ENCODE measurements around the gene SNF8. TPM values are rescaled to one million over a fixed set of nuclear protein-coding genes. Genes with fewer than 3 reads are reported as not detected.

Gene SNF8, protein sequence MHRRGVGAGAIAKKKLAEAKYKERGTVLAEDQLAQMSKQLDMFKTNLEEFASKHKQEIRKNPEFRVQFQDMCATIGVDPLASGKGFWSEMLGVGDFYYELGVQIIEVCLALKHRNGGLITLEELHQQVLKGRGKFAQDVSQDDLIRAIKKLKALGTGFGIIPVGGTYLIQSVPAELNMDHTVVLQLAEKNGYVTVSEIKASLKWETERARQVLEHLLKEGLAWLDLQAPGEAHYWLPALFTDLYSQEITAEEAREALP
- total RNA-seq: 100 to 1,000 TPM in 1 of 2 experiments, 10 to 100 TPM in 1; 73.0 to 101 TPM

DNA sequence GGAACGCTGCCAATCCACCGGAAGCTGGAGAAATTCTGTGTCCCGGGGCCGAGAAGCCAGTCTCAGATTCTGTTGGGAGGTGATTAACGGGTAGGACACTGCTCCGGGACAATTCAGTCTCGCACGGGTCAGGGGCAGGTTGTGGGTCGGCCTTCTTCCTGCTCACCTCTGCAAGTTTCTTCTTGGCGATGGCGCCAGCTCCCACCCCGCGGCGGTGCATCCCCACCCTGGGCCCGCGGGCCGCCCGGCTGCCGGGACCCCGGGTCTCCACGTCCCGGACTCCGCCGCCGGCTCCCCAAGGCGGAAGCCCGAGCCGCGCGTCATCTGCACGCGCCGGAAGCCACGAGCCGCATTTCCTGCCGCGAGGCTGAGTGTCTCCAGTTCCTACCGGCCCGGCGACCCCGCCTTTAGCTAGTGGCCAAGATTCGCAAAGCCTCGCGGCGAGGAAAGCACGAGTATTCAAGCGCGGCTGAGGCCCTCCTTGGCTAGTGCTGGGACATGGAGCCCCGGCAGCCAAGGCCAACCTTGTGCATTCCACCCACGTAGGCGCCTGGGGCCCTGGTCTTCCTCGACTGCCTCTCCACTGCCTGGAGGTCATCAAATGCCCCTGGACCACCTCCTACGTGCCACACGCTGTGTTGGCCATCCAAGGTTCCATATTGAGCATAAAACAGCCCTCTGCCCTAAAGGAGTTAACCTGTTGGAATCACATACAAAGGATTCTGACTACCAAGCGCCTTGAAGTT is at the start of gene SNF8:
SNF8 (minus strand) TSS at position 328 of the 746 bp plus-strand sequence; CDS start at position 220, 108 bp downstream.
- peaks cover 13% of the 10 kb centered on the region for H3K36me3 Mint-ChIP-seq (ENCODE audit: low read depth)
- H3K27me3 Mint-ChIP-seq: no peaks in the 10 kb centered on the region
- ChIA-PET CTCF (interaction anchor here (0.6 to 1.4 kb wide), 7 partner anchors 12 to 456 kb away, joined by 3 to 5 read pairs (median 3); no protein-coding TSS in a partner anchor), POLR2A (interaction anchor here (0.5 to 0.9 kb wide), 2 partner anchors 47 to 510 kb away, joined by 4 to 9 read pairs; no protein-coding TSS in a partner anchor)
- H3K27ac Mint-ChIP-seq: peak within 1 kb of the TSS; percentile 100
- peak; percentile 95 for DNase-seq
- peaks cover 25% of the 10 kb centered on the region for H3K4me1 Mint-ChIP-seq
- no peaks in the 10 kb centered on the region for H3K9me3 Mint-ChIP-seq
- peak within 1 kb of the TSS; percentile 100 for H3K4me3 Mint-ChIP-seq

DNA sequence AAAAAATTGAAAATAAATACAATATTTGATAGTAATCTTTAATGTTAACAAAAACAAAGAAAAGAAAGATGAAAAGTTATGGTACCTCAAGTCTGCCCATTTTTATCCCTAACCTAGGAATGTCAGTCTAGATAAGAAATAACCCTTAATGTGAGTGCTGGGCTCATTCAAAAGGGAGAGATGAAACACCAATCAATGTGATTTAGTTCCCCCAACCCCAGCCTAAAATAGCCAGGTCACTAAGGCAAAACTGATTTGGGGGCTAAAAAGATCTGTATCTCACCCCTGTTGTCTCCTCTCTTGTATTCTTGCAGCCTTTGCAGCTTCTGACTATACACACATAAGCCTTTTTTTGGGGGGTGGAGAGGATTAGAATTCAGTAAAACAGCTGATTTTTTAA is 49.3 kb upstream of the SNF8 start:
- no peak overlapping the region for H3K4me3 Mint-ChIP-seq
- H3K4me1 Mint-ChIP-seq: peaks cover 26% of the 10 kb centered on the region
- DNase-seq: no peak
- CTCF ChIA-PET: no interaction called here
- H3K27ac Mint-ChIP-seq: no peak overlapping the region
- POLR2A ChIA-PET: no interaction called here
- peaks cover 68% of the 10 kb centered on the region for H3K27me3 Mint-ChIP-seq
- H3K9me3 Mint-ChIP-seq: no peaks in the 10 kb centered on the region
- H3K36me3 Mint-ChIP-seq (ENCODE audit: low read depth): peaks cover 2% of the 10 kb centered on the region

DNA sequence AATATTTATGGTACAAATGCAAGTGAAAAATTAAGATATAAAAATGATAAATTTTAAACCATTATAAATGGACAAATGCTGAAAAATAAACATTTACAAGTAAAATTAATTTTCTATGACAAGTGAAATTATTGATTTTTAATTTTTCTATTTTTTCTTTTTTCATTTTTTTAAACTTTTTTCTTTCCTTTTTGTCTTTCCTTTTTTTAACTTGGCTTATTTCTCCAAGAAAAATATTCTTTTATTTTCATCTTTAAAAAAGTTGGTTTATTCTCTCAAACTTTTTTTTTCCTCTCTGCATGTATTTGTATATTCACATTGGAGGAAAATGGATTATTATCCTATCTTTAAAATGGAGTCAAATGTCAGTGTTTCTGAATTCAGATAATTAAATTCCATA is 48.7 kb upstream of the SNF8 start:
- Mint-ChIP-seq H3K4me3 (no peak overlapping the region), H3K36me3 (ENCODE audit: low read depth) (peaks cover 2% of the 10 kb centered on the region), H3K27ac (no peak overlapping the region), H3K4me1 (peaks cover 23% of the 10 kb centered on the region), H3K9me3 (no peaks in the 10 kb centered on the region), H3K27me3 (peaks cover 63% of the 10 kb centered on the region)
- ChIA-PET POLR2A (no interaction called here), CTCF (no interaction called here)
- no peak for DNase-seq

DNA sequence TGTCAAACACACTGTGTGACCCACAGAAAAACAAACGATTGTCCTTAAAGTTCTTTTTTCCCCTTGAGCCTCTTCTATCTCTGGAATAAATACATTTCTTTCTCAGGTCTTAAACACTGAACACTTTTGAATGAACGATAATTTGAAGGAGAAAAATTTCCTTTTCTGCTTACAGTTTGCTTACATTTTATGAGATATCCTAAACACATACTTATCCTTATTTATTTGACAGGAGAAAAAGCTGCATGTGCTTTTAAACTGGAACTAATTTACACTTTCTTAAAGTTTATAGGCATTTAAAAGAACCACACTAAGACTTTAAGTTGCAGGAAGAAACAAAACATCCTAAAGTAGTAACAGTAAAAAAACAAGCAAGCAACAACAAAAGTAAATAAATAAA is 47.8 kb upstream of the SNF8 start:
- CTCF ChIA-PET: no interaction called here
- H3K4me1 Mint-ChIP-seq: peaks cover 15% of the 10 kb centered on the region
- POLR2A ChIA-PET: no interaction called here
- H3K4me3 Mint-ChIP-seq: no peak overlapping the region
- no peak for DNase-seq
- H3K9me3 Mint-ChIP-seq: no peaks in the 10 kb centered on the region
- no peak overlapping the region for H3K27ac Mint-ChIP-seq
- H3K36me3 Mint-ChIP-seq (ENCODE audit: low read depth): peaks cover 2% of the 10 kb centered on the region
- H3K27me3 Mint-ChIP-seq: peaks cover 57% of the 10 kb centered on the region

DNA sequence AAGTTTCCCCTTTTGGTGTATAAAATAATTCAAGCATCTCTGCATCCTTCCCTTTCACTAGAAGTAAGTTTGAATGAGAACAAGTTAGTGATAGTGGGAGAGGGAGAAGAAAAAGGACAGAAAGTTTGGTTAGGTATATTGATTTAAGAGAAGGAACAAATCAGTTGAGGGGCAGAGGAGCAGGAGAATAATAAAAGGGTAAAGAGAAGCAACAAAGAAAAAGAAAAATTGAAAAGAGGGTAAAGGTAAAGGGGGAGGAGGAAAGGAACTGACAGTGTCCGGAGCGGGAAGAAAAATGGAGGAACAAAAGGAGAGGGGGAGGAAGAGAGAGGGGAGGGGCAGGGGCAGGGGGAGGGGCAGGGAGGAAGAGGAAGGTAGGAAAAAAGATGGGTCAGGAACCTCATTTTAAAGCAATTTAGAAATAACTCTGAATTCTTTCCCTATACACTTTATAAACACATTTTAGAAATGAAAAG is 46.3 kb upstream of the SNF8 start:
- ChIA-PET CTCF (no interaction called here), POLR2A (no interaction called here)
- Mint-ChIP-seq H3K4me3 (no peak overlapping the region), H3K27me3 (peaks cover 54% of the 10 kb centered on the region), H3K9me3 (no peaks in the 10 kb centered on the region), H3K27ac (peak overlapping the region; percentile 9), H3K4me1 (peaks cover 5% of the 10 kb centered on the region), H3K36me3 (ENCODE audit: low read depth) (no peaks in the 10 kb centered on the region)
- no peak for DNase-seq

DNA sequence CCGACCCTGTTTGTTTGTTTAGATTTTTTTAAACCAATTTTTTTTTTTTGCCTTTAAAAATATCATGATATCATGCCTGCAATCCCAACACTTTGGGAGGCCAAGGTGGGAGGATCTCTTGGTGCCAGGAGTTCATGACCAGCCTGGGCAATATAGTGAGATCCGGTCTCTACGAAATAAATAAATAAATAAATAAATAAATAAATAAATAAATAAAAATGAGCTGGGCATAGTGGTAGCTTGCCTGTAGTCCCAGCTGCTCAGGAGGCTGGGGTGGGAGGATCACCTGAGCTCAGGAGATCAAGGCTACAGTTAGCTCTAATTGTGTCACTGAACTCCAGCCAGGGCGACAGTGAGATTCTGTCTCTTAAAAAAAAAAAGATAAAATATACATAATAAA is 44.5 kb upstream of the SNF8 start:
- no peaks in the 10 kb centered on the region for H3K9me3 Mint-ChIP-seq
- no peaks in the 10 kb centered on the region for H3K36me3 Mint-ChIP-seq (ENCODE audit: low read depth)
- ChIA-PET CTCF (interaction anchor here (0.7 kb wide), 1 partner anchor 232 kb away, joined by 3 read pairs; no protein-coding TSS in a partner anchor), POLR2A (no interaction called here)
- DNase-seq: no peak
- H3K4me1 Mint-ChIP-seq: no peaks in the 10 kb centered on the region
- peaks cover 49% of the 10 kb centered on the region for H3K27me3 Mint-ChIP-seq
- no peak overlapping the region for H3K4me3 Mint-ChIP-seq
- H3K27ac Mint-ChIP-seq: no peak overlapping the region

DNA sequence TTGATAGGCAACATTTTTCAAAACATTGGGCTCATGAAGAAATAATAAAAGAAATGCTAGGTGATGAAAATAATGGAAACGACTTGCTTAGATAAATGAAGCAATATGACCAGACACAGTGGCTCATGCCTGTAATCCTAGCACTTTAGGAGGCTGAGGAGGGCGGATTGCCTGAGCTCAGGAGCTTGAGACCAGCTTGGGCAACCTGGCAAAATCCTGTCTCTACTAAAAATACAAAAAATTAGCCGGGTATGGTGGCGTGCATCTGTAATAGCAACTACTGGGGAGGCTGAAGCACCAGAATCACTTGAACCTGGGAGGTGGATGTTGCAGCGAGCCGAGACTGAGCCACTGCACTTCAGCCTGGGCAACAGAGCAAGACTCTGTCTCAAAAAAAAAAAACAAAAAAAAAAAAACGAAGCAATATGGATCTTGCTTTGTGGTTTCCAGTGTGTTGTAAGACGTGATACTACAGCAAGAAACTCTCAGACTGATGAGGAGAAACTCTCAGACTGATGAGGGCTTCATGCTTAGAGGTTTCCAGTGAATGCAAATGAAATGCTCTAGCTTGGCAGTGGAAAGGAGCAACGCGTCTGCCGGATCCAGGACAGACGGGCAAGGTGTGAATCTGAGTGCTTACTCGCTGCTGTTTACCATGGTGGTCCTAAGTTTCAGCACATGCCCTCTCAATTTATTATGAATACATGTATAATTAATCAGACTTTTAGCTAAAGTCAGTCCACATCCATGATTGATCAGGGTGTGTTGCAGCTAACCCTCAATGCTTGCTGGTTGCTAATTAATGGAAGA is 41.0 kb upstream of the SNF8 start:
- Mint-ChIP-seq H3K27me3 (peaks cover 45% of the 10 kb centered on the region), H3K4me3 (no peak overlapping the region), H3K4me1 (no peaks in the 10 kb centered on the region), H3K27ac (no peak overlapping the region), H3K36me3 (ENCODE audit: low read depth) (no peaks in the 10 kb centered on the region), H3K9me3 (peaks cover 4% of the 10 kb centered on the region)
- CTCF ChIA-PET: no interaction called here
- no peak for DNase-seq
- POLR2A ChIA-PET: no interaction called here

DNA sequence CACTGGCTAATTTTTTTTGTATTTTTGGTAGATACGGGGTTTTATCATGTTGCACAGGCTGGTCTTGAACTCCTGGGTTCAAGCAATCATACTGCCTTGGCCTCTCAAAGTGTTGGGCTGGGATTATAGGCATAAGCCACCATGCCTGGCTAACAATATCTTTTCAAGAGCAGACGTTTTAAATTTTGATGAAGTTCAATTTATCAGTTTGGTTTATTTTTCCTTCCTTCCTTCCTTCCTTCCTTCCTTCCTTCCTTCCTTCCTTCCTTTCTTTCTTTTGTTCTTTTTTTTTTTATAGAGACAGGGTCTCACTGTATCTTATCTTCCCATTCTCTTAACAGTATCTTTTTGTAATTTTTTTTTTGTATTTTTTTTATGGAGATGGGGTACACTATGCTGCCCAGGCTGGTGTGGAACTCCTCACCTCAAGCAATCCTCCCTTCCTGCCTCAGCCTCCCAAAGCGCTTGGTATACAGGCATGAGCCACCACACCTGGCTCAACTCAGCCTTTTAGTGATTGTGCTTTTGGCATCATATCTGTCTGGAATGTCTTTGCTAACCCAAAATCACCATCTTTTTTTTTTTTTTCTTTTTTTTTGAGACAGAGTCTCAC is 37.4 kb upstream of the SNF8 start:
- Mint-ChIP-seq H3K4me1 (no peaks in the 10 kb centered on the region), H3K27ac (no peak overlapping the region), H3K27me3 (peaks cover 35% of the 10 kb centered on the region), H3K36me3 (ENCODE audit: low read depth) (no peaks in the 10 kb centered on the region), H3K4me3 (no peak overlapping the region), H3K9me3 (peaks cover 4% of the 10 kb centered on the region)
- DNase-seq: no peak
- POLR2A ChIA-PET: no interaction called here
- CTCF ChIA-PET: no interaction called here

DNA sequence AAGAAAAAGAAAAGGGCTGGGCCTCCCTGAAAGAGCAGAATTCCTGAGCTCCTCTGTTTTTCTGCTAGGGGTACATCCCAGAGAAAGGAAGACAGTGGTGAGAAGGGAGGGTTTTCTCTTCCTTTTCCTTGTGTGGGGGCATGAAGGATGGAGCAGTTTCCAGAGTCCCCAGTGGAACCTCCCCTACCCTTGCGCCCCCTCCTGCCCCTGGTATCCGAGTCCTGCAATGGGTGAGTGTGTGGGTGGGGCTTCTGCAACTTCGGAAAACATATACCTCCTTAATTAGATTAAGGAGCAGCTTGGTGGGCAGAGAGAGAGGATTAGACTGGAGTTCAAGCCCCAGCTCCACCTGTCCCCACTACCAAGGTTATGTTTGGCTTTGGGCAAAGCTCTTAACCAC is 29.2 kb upstream of the SNF8 start:
- Mint-ChIP-seq H3K9me3 (no peaks in the 10 kb centered on the region), H3K4me3 (no peak overlapping the region), H3K4me1 (no peaks in the 10 kb centered on the region), H3K27me3 (peaks cover 25% of the 10 kb centered on the region), H3K27ac (no peak overlapping the region), H3K36me3 (ENCODE audit: low read depth) (no peaks in the 10 kb centered on the region)
- ChIA-PET CTCF (no interaction called here), POLR2A (no interaction called here)
- DNase-seq: no peak

DNA sequence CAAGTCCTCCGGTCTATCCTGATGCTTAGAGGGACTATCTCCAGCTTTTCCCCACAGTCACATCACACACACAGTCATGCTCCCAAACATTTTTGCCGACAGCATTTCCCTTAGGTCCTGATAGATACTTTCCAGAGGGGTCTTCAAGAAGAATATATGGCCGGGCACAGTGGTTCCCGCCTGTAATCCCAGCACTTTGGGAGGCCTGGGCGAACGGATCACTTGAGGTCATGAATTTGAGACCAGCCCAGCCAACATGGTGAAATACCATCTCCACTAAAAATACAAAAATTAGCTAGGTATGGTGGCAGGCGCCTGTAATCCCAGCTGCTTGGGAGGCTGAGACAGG is 28.1 kb upstream of the SNF8 start:
- Mint-ChIP-seq H3K4me3 (no peak overlapping the region), H3K9me3 (no peaks in the 10 kb centered on the region), H3K27ac (no peak overlapping the region), H3K36me3 (ENCODE audit: low read depth) (no peaks in the 10 kb centered on the region), H3K4me1 (no peaks in the 10 kb centered on the region), H3K27me3 (peaks cover 24% of the 10 kb centered on the region)
- POLR2A ChIA-PET: no interaction called here
- no peak for DNase-seq
- CTCF ChIA-PET: interaction anchor here (0.7 kb wide), 1 partner anchor 971 kb away, joined by 3 read pairs; no protein-coding TSS in a partner anchor

DNA sequence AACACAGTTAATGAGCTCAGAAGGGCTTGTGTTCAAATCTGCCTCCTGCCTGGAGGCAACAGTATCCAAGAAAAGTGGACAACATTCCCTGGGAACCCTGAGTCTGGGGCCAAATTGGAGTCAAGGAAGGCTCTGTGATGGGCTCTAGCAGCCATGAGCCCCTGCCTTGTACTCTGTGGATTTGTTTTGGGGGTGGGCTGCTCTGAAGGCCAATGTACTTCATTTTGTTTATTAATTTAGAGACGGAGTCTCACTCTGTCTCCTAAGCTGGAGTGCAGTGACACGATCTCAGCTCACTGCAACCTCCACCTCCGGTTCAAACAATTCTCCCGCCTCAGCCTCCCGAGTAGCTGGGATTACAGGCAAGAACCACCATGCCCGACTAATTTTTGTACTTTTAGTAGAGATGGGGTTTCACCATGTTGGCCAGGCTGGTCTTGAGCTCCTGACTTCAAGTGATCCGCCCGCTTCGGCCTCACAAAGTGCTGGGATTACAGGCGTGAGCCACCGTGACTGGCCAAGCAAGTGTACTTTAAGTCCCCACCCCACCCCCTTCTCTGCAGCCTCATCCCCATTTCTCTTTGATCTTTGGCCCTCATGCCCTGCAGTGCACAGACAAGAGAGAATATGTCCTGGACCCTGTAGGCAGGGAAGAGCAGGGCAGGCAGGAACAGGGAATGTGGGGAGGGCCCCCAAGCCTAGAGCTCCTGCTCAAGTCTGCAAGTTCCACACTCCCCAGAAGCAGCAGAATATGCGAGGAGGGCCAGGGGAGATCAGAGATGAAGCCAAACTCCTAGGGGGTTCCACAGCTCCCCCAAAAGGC is 26.4 kb upstream of the SNF8 start:
- H3K27me3 Mint-ChIP-seq: peaks cover 28% of the 10 kb centered on the region
- POLR2A ChIA-PET: no interaction called here
- no peaks in the 10 kb centered on the region for H3K4me1 Mint-ChIP-seq
- no peak overlapping the region for H3K4me3 Mint-ChIP-seq
- no peak for DNase-seq
- no peaks in the 10 kb centered on the region for H3K9me3 Mint-ChIP-seq
- no peaks in the 10 kb centered on the region for H3K36me3 Mint-ChIP-seq (ENCODE audit: low read depth)
- CTCF ChIA-PET: interaction anchor here (1.7 kb wide), 1 partner anchor 12 kb away, joined by 3 read pairs; no protein-coding TSS in a partner anchor
- no peak overlapping the region for H3K27ac Mint-ChIP-seq

DNA sequence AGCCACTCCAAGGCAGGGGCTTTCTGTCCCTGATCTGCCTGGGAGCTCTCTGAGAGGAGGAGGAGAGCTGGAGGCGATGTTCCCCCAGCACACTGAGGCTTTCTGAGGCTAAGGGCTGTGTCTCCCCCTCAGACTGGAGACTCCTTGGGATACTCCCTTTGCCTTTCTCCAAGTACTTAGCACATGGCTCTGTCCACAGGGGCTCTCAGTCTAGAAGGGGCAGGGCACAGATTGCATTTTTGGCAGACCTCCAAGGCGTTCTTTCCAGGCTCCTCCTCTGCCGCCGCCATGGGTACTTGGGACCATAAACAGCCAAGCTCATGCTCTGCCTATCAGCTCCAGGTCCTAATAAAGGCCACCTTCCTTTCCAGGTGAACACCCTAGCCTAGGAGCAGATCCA is 25.6 kb upstream of the SNF8 start:
- POLR2A ChIA-PET: no interaction called here

More for the DNA sequence above, 25.6 kb upstream of the SNF8 start:
- Mint-ChIP-seq H3K4me3 (no peak overlapping the region), H3K27ac (no peak overlapping the region), H3K9me3 (no peaks in the 10 kb centered on the region), H3K27me3 (peaks cover 28% of the 10 kb centered on the region), H3K36me3 (ENCODE audit: low read depth) (no peaks in the 10 kb centered on the region), H3K4me1 (no peaks in the 10 kb centered on the region)
- CTCF ChIA-PET: interaction anchor here (1.7 kb wide), 1 partner anchor 11 kb away, joined by 3 read pairs; no protein-coding TSS in a partner anchor
- DNase-seq: no peak
